GM19452 (cell line): Measurements from ENCODE around the gene PRODH2.
"Not testable (repeated sequence)": the region's sequence is repeated elsewhere in the genome, so short reads cannot be mapped to it uniquely, and the experiment has no call there.

ENCODE experiments used
- ATAC-seq: cut with Tn5 transposase; IDR thresholded peaks from one replicate; pipeline ENCODE4 v1.9.1; 2021; ENCODE audit not compliant: unreplicated experiment

Gene PRODH2

DNA sequence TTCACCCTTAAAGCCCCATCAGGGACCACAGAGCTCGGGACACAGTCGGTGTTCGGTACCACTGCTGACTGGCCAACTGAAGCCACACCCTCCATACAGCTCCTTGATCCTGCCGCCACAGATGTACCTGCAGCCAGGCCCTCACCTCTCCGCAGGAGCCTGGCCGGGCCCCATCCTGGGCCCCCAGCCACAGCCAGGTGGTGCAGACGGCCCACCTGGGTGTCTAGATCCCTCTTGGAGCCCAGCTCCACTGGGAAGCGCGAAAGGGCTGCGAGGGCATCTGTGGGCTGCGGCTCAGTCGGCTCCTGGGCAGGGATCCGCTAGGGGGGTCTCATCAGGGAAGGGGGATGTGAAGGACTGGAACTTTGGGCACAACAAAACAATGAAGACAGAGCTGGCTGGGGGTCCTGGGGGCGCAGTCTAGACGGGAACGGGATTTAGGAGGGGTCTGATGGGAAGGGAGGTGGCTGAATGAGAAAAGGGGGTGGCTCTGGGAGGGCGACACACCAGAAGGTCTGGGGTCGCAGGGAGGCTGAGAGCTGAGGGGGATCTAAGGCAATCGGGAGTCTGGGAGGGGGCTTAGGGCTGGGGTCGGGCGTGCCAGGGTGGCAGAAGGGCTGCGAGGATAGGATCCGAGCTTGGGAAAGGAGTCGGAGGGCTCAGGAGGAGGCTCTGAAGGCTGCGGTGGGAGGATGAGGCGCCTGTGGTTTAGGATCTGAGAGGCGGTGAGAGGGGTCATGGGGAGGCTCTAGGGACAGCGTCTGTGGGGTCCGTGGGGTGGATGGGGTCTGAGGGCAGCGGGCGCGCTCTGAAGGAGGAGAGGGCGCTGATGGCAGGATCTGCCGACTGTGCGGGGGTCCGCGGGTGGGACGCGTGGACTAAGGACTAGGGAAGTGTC, 15.8 kb downstream of the PRODH2 start:
- no peak for ATAC-seq

DNA sequence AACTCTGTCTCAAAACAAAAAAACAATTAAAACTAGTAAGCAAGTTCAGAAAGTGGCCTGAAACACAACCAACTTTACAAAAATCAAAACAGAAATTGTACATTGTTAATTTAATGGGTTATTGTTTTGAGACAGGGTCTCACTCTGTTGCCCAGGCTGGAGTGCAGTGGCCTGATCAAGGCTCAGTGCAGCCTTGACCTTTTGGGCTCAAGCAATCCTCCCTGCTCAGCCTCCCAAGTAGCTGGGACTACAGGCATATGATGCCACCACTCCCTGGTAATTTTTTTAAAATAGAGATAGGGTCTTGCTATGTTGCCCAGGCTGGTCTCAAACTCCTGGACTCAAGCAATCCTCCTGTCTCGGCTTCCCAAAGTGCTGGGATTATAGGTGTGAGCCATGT, 17.1 kb downstream of the PRODH2 start:
- not testable (repeated sequence) for ATAC-seq

DNA sequence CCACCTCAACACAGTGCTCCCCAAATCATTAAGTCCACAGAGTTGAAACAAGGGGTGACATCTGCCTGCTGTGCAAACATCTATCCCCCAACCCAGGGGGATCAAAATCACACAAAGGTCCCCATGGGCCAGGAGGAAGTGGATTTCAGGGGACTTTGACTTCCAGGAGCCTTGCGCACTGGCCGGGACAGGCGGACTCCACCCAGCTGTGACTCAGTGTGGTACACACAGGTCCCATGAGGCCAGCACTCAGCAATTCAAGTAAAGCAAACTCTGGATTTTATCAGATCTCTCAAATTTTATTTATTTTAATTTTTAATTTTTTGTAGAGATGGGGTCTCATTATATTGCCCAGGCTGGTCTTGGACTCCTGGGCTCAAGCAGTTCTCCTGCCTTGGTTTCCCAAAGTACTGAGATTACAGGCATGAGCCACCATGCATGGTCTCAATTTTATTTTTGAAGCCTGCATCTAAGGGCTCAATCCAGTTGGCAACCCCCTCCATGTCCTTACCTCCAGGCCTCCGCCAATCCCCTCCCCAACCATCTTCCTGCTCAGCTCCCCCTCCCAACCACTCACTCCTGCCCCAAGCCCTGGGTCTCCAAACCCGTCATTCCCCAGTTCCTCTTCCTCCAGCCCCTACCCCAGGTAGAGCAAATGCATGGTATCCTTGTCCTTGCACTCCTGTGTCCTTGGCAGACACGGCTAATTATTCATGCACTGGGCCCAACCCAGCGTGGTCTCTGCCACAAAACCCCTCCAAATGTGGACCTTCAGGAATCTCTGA, 19.1 kb downstream of the PRODH2 start:
- no peak for ATAC-seq

DNA sequence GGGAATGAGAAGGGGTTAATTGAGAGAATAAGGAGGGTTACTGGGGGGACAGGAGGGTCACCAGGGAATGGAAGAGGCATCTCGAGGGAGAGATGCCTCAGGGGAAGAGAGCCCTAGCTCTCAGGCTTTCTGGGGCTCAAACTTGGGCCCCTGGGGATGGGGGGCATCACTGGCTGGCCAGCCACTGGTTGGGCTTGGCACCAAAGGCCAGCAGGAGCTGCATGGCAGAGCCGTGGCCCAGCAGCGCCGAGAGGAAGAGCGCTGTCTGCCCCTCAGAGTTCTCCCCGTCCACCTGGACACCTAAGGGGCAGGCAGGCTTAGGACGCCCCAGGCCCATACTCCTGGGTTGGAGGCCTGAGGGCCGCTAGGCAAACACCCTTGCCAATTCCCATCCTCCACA, 19.8 kb downstream of the PRODH2 start:
- no peak for ATAC-seq

DNA sequence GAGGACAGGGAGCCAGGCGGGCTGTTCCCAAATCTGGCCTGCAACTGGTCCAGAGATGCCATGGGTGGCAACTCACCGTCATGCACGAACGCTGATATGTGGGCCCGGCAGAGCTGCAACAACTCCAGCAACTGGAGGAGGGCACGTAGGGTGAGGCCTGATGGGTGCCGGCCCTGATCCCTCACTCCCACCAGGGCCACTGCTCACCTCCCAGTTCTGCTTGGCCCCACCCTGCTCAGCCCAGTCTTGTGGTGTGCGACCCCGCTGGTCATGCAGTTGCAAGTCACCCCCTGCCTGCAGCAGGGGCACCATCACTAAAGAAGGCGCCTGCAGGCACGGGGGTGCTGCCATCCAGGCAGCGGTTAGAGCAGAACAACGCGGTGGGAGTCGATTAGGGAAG, 20.3 kb downstream of the PRODH2 start:
- no peak for ATAC-seq

DNA sequence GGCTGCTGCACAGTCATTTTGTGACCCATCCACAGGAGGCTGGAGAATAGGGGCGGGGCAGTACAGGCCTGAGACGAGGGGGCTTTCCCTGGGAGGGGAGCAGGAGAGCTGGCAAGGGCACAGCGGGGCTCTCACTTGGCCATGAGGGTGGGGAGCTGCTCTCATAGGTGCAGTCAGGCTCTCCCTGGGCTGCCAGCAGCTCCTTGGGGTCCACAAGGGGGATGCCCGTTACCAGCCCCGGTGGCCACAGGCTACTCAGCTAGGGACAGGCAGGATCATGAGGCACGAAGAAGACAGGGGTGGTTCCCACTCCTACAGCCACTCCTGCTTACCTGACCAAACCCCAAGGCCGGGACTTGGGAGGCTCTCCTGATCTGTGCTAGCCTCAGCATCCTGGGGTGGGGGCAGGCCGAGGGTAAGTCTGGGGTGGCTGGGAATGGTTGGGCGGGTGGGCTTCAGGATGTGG, 20.8 kb downstream of the PRODH2 start:
- no peak for ATAC-seq

DNA sequence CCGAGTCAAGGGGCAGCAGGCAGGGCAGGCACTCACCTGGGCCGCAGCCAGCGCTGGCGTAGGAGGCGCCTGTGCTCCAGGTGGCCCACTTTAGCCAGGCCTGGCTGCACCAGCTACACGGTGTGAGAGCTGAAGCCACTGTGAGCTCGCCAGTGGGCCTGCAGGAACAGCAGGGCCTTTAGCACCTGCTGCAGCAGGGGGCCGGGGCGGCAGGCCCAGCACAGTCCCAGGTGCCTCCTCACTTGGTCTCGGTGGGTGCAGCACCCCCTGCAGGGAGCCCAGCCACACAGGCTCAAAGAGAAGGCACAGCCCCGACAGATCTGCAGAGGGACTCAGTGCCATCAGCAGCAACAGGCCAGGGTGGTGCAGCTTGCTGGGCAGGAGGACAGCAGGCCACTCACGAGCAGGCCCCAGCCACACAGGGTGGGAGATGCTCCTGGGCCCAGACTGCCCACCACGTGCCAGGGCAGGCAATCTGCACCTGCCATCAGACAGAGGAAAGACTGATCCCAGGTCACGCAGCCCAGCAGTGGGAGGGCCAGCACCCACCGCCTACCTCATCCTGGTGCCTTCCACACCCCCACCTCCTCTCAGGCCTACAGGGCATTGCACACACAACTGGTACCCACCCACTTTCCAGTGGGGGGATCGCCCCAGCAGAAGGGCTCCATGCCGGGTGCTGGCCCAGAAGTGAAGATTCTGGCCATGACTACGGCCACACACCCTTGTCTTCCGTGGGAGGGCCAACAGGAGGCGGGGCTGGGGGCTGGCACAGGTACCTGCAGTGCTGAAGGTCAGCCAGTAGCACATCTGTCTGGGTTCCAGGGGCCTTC, 21.4 kb downstream of the PRODH2 start:
- ATAC-seq = no peak

DNA sequence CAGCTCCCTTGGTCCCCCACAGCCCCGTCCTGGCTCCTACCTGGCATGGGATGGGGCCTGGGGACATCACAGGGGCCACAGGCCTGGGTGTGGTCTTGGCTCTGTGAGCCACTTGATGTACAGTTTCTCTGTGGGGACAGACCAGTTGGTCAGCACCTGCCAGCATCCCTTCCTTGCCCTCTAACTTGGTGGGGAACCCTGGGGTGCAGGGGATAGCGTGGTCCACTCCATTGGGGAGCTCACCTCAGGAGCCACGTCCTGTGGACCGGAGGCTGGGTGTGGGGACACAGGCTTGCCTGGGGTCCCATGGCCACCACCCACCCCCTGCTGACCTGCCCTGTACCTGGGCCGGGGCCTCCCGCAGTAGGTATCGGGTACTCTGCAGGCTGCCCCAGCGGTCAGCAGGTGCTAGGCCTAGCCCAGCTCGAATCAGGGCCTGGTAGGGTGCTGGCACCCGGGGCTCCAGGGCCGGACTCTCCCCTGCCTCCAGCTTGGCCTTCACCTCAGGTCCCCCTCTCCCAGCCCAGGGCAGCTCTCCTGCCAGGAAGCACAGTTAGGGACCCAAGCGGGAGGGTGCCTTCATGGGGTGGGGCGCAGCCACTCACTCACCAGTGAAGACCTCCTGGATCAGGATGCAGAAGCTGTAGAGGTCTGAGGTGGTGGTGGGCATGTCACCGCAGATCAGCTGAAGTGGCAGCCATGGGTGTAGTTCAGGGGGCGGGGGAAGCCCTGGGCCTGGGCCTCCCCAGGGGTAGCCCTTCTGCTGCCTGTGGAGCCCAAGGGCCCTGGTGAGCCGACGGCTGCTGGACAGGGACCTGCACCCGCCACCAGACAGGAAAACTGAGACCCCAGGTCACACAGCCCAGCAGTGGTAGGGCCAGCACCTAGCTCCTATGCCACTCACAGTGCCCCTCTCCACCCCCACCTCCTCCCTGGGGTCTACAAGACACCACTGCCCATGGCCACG, 22.4 kb downstream of the PRODH2 start:
- ATAC-seq = no peak

DNA sequence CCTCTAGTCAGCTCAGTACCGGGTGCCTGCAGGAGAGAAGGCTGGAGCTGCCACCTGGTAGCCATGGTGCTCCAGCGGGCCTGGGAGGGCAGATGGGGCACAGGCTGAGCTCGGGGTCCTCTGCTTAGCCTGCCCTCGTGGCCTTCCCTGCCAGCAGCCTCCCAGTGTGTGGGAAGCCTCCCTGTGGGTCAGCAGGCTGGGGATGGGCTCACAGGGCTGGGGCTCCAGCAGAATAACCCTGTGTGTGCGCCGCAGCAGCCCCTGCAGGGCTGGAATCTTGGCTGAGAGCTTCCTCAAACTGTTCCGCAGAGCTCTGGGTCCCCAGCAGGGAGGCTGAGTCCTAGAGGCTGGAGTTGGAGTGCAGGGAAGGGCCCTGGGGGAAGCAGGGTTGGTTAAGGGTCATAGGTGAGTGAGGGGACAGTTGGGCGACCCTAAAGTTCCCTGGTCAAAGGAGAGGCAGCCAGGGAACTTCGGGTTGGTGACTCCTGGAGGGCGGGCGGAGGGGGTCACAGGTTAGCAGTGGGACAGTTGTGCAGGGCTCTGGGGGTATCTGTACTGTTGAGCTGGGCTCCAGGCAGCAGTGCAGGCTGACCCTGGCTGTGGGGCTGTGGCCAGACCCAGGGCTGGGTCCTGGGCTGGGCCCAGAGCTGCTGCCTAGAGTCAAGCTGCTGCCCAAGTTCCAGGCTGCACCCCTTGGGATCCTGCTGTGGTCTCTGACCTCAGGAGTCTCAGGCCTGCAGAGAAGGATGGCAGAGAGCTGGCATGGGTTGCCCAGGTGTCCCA, 23.3 kb downstream of the PRODH2 start:
- ATAC-seq = no peak

DNA sequence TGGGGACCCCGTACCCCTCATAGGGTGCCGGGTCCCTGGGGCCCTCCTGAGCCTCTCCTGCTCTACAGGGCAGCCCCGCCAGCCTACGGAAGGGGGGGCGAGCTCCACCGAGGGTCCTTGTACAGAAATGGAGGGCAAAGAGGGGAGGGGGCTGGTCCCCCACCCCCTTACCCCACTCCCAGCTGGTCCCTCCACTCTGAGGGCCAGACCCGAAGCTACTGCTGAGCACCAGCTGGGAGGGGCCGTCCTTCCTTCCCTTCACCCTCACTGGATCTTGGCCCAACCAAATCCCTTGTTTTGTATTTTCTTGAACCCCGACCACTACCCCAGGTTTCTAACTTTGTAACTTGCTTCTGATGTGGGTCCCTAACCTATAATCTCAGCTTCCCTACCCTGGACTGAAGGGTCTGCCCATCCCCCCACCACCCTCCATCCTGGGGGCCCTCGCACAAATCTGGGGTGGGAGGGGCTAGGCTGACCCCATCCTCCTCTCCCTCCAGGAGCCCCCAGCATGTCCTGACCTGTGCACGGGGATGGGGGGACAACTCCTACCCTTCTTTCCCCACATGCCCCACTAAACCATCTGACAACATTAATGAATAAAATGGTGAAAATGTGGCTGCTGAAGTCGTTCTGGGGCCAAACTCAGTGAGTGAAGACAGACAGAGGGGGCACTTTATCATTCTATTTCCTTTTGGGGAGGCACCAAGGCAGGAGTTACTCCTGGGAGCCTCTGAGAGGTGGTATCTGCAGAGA, 24.3 kb downstream of the PRODH2 start:
- ATAC-seq = no peak

DNA sequence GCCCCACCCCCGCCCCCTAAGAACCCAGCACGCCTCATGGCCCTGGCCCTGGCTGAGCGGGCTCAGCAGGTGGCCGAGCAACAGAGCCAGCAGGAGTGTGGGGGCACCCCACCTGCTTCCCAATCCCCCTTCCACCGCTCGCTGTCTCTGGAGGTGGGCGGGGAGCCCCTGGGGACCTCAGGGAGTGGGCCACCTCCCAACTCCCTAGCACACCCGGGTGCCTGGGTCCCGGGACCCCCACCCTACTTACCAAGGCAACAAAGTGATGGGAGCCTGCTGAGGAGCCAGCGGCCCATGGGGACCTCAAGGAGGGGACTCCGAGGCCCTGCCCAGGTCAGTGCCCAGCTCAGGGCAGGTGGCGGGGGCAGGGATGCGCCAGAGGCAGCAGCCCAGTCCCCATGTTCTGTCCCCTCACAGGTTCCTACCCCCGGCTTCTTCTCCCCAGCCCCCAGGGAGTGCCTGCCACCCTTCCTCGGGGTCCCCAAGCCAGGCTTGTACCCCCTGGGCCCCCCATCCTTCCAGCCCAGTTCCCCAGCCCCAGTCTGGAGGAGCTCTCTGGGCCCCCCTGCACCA, 25.3 kb downstream of the PRODH2 start:
- no peak for ATAC-seq

DNA sequence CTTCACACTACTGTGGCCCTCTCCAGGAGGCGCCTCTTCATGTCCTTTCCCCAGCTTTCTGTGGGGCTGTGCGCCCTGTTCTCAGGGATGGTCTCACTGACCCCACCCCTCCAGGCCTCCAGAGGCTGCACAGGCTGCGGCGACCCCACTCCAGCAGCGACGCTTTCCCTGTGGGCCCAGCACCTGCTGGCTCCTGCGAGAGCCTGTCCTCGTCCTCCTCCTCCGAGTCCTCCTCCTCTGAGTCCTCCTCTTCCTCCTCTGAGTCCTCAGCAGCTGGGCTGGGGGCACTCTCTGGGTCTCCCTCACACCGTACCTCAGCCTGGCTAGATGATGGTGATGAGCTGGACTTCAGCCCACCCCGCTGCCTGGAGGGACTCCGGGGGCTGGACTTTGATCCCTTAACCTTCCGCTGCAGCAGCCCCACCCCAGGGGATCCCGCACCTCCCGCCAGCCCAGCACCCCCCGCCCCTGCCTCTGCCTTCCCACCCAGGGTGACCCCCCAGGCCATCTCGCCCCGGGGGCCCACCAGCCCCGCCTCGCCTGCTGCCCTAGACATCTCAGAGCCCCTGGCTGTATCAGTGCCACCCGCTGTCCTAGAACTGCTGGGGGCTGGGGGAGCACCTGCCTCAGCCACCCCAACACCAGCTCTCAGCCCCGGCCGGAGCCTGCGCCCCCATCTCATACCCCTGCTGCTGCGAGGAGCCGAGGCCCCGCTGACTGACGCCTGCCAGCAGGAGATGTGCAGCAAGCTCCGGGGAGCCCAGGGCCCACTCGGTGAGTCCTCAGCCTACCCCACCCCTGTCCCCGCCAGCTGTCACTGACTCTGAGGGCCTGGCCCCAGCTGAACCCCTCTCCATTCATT, 26.1 kb downstream of the PRODH2 start:
- no peak for ATAC-seq

DNA sequence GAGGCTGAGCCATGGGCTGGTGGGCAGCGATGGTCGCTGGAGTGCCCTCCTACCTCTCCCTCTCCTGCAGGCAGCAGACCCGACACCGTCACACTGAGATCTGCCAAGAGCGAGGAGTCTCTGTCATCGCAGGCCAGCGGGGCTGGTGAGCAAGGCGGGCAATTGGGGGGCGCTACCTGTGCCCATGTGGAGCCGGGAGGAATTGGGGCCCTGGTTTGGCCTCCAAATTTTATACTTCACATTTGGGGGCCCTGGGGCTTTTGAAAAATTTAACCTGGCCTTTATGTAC, 27.4 kb downstream of the PRODH2 start:
- ATAC-seq = no peak

DNA sequence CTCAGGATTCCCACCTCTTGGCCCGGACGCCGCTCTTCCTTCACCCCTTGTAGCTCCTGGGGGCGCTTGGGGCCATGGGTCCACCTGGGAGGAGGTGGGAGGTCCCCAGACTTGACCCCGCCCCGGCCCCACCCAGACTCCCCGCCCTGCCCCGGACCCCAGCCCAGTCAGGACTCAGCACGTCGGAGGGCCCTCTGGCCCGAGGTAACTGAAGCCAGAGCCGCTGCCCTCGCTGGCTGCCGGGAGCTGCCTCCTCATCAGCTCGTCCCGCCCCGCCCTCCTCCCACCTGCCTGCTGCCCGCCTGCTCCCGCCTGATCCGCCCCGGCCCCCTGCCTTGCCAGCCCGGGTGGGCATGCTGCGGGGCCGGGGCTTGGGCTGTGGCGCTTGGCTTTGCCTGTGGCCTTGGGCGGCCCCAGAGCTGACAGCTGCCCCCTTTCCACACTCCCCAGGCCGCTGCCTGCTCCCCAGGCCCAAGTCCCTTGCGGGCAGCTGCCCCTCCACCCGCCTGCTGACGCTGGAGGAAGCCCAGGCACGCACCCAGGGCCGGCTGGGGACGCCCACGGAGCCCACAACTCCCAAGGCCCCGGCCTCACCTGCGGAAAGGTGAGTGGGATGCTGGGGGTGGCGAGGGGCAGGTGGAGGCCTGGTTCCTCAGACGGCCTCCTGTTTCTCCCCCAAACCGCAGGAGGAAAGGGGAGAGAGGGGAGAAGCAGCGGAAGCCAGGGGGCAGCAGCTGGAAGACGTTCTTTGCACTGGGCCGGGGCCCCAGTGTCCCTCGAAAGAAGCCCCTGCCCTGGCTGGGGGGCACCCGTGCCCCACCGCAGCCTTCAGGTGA, 27.9 kb downstream of the PRODH2 start:
- no peak for ATAC-seq

DNA sequence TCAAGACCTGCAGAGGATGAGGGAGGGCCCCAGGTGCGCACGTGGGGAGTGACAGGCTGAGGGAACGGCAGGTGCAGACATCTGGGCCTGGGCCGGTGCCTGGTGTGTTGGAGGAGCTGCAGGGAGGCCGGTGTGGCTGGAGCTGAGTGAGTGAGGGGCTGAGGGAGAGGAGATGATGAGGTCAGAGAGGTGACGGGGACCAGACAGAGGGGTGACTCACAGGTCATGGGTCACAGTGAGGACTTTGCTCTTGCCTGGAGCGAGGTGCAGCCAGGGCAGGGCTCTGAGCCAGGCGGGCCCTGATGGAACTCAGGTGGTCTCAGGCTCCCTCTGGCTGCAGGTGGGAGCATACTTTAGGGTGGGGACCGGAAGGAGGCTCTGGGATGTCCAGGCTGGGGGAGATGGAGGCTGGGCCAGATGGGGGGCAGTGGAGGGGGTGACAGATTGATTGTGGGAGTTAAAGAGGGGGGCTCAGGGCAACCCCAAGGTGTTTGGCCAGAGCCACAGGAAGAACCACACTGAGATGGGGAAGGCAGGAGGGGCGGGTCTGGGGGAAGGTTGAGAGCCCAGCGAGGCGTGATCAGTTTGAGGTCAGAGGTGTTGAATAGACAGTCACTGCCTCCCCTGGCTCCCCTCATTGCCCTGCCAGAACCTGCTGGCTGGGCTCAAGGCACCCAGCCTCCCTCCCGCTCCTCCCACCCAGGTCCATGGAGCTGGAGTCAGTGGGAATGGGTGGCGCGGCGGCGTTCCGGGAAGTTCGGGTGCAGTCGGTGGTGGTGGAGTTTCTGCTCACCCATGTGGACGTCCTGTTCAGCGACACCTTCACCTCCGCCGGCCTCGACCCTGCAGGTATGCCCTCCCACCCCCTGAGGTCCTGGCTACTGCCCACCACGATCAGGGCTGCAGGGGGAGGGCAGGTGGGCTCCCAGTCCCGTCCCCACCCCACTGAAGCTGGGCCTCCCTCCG, 28.9 kb downstream of the PRODH2 start:
- no peak for ATAC-seq
